ENCODE data around the gene LCN2.

DNA sequence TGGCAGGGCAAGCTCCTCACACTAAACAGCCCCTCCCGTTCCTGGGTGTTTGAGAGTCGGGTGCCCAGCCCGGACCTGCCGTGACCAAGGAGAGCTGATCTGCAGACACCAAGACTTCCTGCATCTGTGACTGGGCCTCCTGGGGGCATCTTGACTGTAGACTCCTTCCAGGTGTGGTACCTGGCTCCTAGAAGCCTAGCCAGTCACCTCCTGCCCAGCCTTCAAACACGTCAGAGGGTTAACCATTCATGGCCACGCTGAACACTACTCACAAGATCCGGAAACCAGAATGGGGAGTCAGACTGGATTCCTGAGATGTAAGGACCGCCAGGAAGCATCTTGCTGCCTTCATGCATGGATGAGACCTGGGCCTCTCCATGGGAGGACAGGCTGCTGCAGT lies 3.7 kb upstream of the LCN2 start:
- TF ChIP-seq CTCF (conservative IDR thresholded peaks at IDR 0.05; ENCODE audit: low read length) (no peak), EZH2phosphoT487 (IDR thresholded peaks at IDR 0.05; ENCODE audit: borderline replicate concordance) (no peak)

Data from Loucy (cell line).